BE2C (cell line): ENCODE results near the gene B2M.
"Not testable (repeated sequence)": the region's sequence is repeated elsewhere in the genome, so short reads cannot be mapped to it uniquely, and the experiment has no call there.

Source experiments
- DNase-seq: peaks from one replicate; pipeline ENCODE4 v3.0.0-alpha.2; 2020
- H3K27me3 ChIP-seq: fragments of 250-450 bp; sonication (Bioruptor Pico); 2 replicates; pipeline ENCODE4 v1.5.1; 2020; ENCODE audit warnings: mild to moderate bottlenecking
- H3K36me3 ChIP-seq: fragments of 250-450 bp; sonication (Bioruptor Pico); 2 replicates; pipeline ENCODE4 v1.5.1; 2020; ENCODE audit warnings: mild to moderate bottlenecking
- H3K4me1 ChIP-seq: fragments of 250-450 bp; sonication (Bioruptor Pico); 2 replicates; pipeline ENCODE4 v1.5.1; 2020
- H3K4me3 ChIP-seq: 2 replicates; pipeline ENCODE4 v1.5.1; 2011; ENCODE audit warnings: low read depth, low read length
- H3K9me3 ChIP-seq: fragments of 250-450 bp; sonication (Bioruptor Pico); 2 replicates; pipeline ENCODE4 v1.5.1; 2020
- TF ChIP-seq, protein P1 (sequence below): IDR thresholded peaks from 2 replicates; pipeline ENCODE4 v1.5.1; 2012; ENCODE audit warnings: mild to moderate bottlenecking, low read depth, low read length

The B2M gene

DNA sequence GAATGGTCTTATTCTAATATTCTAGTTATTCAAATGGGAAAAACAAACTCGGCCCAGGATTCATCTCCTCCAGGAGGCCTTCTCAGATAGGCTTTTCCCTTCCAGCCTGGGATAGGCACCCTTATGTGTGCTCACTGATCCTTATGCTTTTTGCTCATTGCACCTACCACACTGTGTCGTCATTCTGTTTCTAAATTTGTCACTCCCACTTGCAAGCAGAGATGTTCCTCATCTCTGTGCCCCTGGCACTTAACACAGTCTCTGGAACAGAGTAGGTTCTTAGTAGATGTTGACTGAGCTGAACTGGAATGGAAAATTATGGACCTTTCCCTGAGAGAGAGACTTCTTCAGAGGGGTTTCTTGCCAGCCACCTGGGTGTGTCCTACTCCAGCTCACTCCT is 29.1 kb upstream of the B2M start:
- Histone ChIP-seq H3K4me1 (no peaks in the 10 kb centered on the region), H3K4me3 (no peak overlapping the region), H3K9me3 (no peaks in the 10 kb centered on the region), H3K36me3 (no peaks in the 10 kb centered on the region), H3K27me3 (0 out of 2 replicates have a peak, but pooled peaks cover 3% of the 10 kb centered on the region)
- DNase-seq: no peak
- TF ChIP-seq, protein P1, sequence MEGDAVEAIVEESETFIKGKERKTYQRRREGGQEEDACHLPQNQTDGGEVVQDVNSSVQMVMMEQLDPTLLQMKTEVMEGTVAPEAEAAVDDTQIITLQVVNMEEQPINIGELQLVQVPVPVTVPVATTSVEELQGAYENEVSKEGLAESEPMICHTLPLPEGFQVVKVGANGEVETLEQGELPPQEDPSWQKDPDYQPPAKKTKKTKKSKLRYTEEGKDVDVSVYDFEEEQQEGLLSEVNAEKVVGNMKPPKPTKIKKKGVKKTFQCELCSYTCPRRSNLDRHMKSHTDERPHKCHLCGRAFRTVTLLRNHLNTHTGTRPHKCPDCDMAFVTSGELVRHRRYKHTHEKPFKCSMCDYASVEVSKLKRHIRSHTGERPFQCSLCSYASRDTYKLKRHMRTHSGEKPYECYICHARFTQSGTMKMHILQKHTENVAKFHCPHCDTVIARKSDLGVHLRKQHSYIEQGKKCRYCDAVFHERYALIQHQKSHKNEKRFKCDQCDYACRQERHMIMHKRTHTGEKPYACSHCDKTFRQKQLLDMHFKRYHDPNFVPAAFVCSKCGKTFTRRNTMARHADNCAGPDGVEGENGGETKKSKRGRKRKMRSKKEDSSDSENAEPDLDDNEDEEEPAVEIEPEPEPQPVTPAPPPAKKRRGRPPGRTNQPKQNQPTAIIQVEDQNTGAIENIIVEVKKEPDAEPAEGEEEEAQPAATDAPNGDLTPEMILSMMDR: no peak

DNA sequence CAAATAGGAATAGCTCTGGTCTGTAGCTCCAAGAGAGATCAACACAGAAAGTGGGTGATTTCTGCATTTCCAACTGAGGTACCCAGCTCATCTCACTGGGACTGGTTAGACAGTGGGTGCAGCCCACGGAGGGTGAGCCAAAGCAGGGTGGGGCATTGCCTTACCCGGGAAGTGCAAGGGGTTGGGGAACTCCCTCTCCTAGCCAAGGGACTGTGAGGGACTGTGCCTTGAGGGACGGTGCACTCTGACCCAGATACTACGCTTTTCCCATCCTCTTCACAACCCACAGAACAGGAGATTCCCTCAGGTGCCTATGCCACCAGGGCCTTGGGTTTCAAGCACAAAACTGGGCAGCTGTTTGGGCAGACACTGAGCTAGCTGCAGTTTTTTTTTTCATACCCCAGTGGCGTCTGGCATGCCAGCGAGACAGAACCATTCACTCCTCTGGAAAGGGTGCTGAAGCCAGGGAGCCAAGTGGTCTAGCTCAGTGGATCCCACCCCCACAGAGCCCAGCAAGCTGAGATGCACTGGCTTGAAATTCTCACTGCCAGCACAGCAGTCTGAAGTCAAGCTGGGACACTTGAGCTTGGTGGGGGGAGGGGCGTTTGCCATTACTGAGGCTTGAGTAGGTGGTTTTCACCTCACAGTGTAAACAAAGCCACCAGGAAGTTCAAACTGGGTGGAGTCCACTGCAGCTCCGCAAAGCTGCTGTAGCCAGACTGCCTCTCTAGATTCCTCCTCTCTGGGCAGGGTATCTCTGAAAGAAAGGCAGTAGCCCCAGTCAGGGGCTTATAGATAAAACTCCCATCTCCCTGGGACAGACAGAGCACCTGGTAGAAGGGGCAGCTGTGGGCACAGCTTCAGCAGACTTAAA is 28.3 kb upstream of the B2M start:
- not testable (repeated sequence) for H3K36me3 ChIP-seq, H3K4me3 ChIP-seq, H3K27me3 ChIP-seq

DNA sequence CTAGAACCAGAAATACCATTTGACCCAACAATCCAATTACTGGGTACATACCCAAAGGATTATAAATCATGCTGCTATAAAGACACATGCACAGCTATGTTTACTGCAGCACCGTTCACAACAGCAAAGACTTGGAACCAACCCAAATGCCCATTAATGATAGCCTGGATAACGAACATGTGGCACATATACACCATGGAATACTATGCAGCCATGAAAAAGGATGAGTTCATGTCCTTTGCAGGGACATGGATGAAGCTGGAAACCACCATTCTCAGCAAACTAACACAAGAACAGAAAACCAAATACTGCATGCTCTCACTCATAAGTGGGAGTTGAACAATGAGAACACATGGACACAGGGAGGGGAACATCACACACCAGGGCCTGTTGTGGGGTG is 22.0 kb upstream of the B2M start:
- not testable (repeated sequence) for H3K9me3 ChIP-seq, H3K4me1 ChIP-seq, H3K4me3 ChIP-seq, DNase-seq, H3K36me3 ChIP-seq, H3K27me3 ChIP-seq

More for the DNA sequence above, 28.3 kb upstream of the B2M start:
- not testable (repeated sequence) for DNase-seq, H3K9me3 ChIP-seq, H3K4me1 ChIP-seq

DNA sequence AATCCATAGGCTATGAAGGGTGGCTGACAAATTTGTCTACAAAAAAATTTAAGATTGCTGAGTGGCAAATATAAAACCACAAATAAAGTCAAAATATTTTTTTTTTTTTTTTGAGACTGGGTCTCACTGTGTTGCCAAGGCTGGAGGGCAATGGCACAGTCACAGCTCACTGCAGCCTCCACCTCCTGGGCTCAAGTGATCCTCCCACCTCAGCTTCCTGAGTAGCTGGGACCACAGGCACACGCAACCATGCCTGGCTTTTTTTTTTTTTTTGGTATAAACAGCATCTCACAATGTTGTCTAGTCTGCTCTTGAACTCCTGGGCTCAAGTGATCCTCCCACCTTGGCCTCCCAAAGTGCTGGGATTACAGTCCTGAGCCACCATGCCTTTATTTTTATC is 21.1 kb upstream of the B2M start:
- not testable (repeated sequence) for DNase-seq, H3K27me3 ChIP-seq, H3K9me3 ChIP-seq, H3K36me3 ChIP-seq, H3K4me3 ChIP-seq, H3K4me1 ChIP-seq

DNA sequence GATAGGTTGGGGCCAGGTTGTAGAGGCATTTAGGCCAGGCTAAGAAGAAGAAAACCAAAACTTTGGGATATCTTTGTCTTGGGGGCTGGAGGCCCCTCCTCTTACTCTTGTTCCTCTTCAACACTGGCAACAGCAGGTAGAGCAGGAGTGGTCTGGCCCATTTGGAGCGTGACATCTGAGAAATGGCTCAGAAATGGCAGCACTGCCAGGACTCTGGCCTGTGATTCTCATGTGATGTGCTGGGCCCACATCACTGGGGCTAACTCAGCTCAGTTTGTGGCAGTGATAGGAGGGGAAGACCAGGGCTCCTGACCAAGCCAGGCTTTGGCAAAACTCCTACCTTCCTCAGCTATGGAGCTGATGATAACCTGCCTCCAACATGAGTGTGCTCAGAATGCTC is 18.7 kb upstream of the B2M start:
- no peak overlapping the region for H3K4me3 ChIP-seq
- no peaks in the 10 kb centered on the region for H3K36me3 ChIP-seq
- peaks cover 3% of the 10 kb centered on the region for H3K27me3 ChIP-seq
- no peak for DNase-seq
- H3K9me3 ChIP-seq: no peaks in the 10 kb centered on the region
- TF ChIP-seq, protein P1: no peak
- no peaks in the 10 kb centered on the region for H3K4me1 ChIP-seq

DNA sequence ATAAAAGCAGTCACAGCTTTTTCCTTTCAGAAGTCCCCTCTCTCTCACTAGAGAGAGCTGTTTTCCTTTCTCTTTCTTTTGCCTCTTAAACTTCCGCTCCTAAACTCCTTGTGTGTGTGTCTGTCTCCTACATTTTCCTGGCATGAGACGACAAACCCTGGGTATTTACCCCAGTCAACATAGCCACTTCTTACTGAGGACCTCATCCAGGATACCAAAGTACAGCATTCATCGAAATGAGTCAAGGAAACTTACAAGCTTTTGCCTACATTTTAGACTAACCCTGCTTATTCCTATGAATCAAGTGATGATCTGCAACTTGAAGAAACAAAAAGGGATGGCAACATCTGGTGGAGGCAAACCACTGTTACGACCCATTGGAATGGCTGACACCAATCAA is 16.9 kb upstream of the B2M start:
- DNase-seq: no peak
- TF ChIP-seq, protein P1: no peak
- Histone ChIP-seq H3K36me3 (no peaks in the 10 kb centered on the region), H3K4me1 (no peaks in the 10 kb centered on the region), H3K9me3 (no peaks in the 10 kb centered on the region), H3K4me3 (no peak overlapping the region), H3K27me3 (peaks cover 3% of the 10 kb centered on the region)

DNA sequence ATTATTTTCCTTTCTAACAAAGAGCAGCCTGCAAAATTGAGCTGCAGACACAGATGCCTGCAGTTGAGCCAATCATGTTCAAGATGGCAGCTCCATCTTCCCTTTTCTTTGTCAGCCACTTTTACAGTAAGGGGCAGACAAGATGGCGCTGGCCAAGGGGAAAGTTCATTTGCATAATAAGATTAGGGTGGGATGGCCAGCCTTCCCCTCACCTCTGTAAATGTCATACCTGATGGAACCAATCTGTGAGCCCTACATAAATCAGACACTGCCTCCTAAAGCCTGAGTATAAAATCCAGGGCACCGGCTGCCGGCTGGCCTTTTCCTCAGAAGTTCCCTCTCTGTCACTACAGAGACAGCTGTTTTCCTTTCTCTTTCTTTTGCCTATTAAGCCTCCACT is 16.0 kb upstream of the B2M start:
- H3K27me3 ChIP-seq: peaks cover 3% of the 10 kb centered on the region
- no peaks in the 10 kb centered on the region for H3K9me3 ChIP-seq
- no peak for DNase-seq
- no peaks in the 10 kb centered on the region for H3K4me1 ChIP-seq
- TF ChIP-seq, protein P1: no peak
- H3K36me3 ChIP-seq: no peaks in the 10 kb centered on the region
- H3K4me3 ChIP-seq: no peak overlapping the region
